AG04450 (cell line): ENCODE data around the gene KIF5A. TPM values are rescaled to one million over a fixed set of nuclear protein-coding genes. Genes with fewer than 3 reads are reported as not detected.

Experiments
- CTCF ChIA-PET: fragments of 300-600, 350-600 bp; formaldehyde crosslinking; extraction: SDS; loops from one replicate; lab custom pipeline; 2022; ENCODE audit warnings: antibody characterized with exemption, inconsistent platforms; lab: Charles Lee
- POLR2A ChIA-PET: fragments of 350-600 bp; formaldehyde crosslinking; extraction: SDS; loops from one replicate; lab custom pipeline; 2021; ENCODE audit warnings: antibody characterized with exemption, inconsistent platforms; lab: Yijun Ruan, JAX
- DNase-seq: peaks from one replicate; pipeline ENCODE4 v3.0.0-alpha.2; 2011; ENCODE audit warnings: low read depth, low spot score
- H3K27ac ChIP-seq: one replicate; pipeline ENCODE4 v1.5.1; 2012; ENCODE audit warnings: low read depth, low read length, control low read depth
- H3K27me3 ChIP-seq: one replicate; pipeline ENCODE4 v1.6.0; 2012; ENCODE audit warnings: low read length; ENCODE audit not compliant: control insufficient read depth, insufficient read depth
- H3K4me3 ChIP-seq: 2 replicates; pipeline ENCODE4 v1.5.1; 2011; ENCODE audit warnings: mild to moderate bottlenecking, low read depth, low read length, control low read depth
- H3K9me3 ChIP-seq: 2 replicates; pipeline ENCODE4 v1.5.1; 2012; ENCODE audit warnings: low read length; ENCODE audit not compliant: control insufficient read depth, insufficient read depth
- CTCF ChIP-seq: IDR thresholded peaks from 2 replicates; pipeline ENCODE4 v1.5.1; 2011; ENCODE audit warnings: low read depth, low read length, control low read depth, inconsistent platforms
- polyA plus RNA-seq: library from polyadenylated mRNA; depleted of rRNA; stranded (reverse); fragments of >200 nt; gene quantifications from 2 replicates; pipeline ENCODE4 v1.2.3, GENCODE V29; 2011

KIF5A gene
- polyA plus RNA-seq, 1 experiment: 0.45 TPM

- ChIA-PET CTCF (no interaction called here), POLR2A (no interaction called here)
- no peak overlapping the region for H3K27ac ChIP-seq
- peaks cover 41% of the 10 kb centered on the region for H3K27me3 ChIP-seq
- peaks cover 4% of the 10 kb centered on the region; the same call in 1 of the 2 replicates for H3K9me3 ChIP-seq
- no peak for DNase-seq
- no peak for TF ChIP-seq CTCF
- no peak overlapping the region for H3K4me3 ChIP-seq
These were observed 1.4 kb upstream of the KIF5A start for GRCh38 chr12:57548488-57548887.

GRCh38 chr12:57549203-57549908, 488 bp upstream of the KIF5A start:
- Histone ChIP-seq H3K9me3 (peaks cover 4% of the 10 kb centered on the region; the same call in 1 of the 2 replicates), H3K4me3 (peak overlapping the region; percentile 49), H3K27me3 (peaks cover 41% of the 10 kb centered on the region), H3K27ac (no peak overlapping the region)
- no peak for DNase-seq
- no peak for TF ChIP-seq CTCF
- ChIA-PET POLR2A (no interaction called here), CTCF (no interaction called here)

GRCh38 chr12:57550641-57551549, 1.1 kb downstream of the KIF5A start:
- peak overlapping the region; percentile 49; the same call in 1 of the 2 replicates for H3K4me3 ChIP-seq
- CTCF ChIA-PET: no interaction called here
- POLR2A ChIA-PET: no interaction called here
- H3K9me3 ChIP-seq: peaks cover 4% of the 10 kb centered on the region; the same call in 1 of the 2 replicates
- H3K27me3 ChIP-seq: peaks cover 45% of the 10 kb centered on the region
- no peak for TF ChIP-seq CTCF
- DNase-seq: no peak
- H3K27ac ChIP-seq: no peak overlapping the region

GRCh38 chr12:57551637-57552305, 1.9 kb downstream of the KIF5A start:
- Histone ChIP-seq H3K9me3 (peaks cover 2% of the 10 kb centered on the region; the same call in 1 of the 2 replicates), H3K27ac (no peak overlapping the region), H3K27me3 (peaks cover 45% of the 10 kb centered on the region), H3K4me3 (no peak overlapping the region)
- ChIA-PET POLR2A (no interaction called here), CTCF (no interaction called here)
- no peak for TF ChIP-seq CTCF
- no peak for DNase-seq
